GM19025 (cell line): Measurements from ENCODE around the gene PLTP.
"Not testable (repeated sequence)": the region's sequence is repeated elsewhere in the genome, so short reads cannot be mapped to it uniquely, and the experiment has no call there.

Source experiments
- ATAC-seq: cut with Tn5 transposase; IDR thresholded peaks from one replicate; pipeline ENCODE4 v1.9.1; 2021; ENCODE audit warnings: mild to moderate bottlenecking, low read depth, moderate library complexity; ENCODE audit not compliant: unreplicated experiment

Gene PLTP

DNA sequence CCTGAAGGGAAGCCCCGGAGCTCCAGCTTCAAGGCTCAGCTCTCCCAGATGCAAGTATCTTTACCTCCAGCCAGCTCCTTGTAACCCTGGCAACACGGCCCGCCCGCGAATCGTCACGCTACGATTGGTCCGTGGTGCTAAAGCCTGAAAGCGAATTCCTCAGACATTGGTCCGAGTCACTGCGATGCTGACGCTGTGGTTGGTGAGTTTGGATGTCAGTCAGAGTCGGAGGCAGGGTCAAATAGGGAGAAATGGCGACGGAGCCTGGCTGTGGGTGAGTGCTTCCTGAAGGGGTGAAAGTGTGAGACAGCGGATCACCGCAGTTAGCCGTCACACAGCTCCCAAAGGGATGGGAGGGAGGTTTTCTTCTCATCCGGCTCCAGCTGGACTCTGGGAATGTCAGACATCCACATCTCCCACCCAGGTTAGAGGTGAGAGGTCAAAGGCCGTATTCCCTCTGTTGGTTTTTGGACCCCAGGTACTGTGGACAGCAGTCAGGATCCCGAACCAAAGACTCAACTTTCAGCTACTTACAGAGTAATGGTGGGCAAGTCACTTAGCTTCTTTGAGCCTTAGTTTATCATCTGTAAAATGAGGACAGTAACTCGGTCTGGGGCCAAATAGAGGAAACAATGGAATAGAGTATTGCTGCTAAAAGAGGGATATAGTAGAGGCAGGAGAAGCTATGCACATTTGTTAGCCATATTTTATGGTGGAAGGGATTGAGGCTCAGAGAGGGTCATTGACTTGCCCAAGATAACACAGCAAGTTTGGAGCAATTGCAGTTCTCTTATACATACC lies 30.8 kb downstream of the PLTP start, which contains the start of gene ZSWIM1:
TSS of gene ZSWIM1 (plus strand) at position 240 of the 801 bp plus-strand sequence. CDS start 1,366 bp downstream, outside the sequence.
- ATAC-seq: peak; percentile 98

DNA sequence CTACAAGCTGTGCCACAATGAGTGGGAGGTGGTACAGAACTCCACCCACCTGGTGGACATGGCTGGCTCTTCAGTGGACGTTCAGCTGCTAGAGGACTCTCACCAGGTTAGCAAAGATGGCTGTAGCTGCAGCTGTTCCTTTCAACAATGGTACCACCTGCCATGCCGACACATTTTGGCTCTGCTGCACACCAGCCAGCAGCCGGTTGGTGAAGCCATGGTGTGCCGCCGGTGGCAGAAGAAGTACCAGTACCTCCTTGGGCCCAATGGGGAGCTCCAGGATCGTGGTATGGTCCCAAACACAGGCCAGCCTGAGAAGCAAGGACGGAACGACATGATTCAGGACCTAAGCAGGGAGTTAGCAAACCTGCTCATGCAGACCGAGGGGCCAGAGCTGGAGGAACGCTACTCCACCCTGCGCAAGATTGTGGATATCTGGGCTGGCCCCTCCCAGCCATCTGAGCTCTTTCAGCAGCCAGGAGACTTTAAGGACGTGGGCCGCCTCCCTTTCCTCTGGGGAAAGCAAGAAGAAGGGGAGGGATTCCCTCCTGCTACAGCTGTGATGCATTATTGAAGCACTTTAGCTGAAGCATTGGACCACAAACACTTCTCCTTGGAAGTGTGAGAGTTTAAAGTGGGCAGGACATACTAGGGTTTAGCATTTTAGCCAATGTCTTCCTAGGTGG lies 33.7 kb downstream of the PLTP start:
- no peak for ATAC-seq

DNA sequence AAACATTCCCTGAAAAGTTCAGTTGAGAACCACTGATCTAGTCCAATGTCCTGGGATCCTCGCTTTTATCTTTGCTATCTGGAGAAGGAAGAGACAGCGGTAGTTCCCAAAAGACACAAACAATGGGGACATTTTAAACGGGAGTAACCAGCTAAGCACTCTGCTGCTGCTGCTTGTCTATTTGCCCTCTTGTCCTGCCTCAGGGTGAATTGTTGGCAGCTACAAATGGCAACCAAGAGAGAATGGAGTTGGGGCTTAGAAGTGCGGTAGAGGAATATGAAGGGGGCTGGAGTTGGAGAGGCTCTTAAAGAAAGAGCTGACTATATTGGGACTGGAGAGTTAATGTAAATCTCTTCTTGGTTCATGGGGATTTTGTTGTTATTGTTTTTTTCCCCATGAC lies 37.4 kb downstream of the PLTP start:
- ATAC-seq: no peak

DNA sequence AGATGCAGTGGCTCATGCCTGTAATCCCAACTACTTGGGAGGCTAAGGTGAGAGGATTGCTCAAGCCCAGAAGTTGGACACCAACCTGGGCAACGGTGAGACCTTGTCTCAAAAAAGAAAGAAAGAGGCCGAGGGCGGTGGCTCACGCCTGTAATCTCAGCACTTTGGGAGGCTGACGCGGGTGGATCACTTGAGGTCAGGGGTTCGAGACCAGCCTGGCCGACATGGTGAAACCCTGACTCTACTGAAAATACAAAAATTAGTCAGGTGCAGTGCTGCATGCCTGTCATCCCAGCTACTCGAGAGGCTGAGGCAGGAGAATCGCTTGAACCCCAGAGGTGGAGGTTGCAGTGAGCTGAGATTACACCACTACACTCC lies 37.9 kb downstream of the PLTP start:
- ATAC-seq: not testable (repeated sequence)

DNA sequence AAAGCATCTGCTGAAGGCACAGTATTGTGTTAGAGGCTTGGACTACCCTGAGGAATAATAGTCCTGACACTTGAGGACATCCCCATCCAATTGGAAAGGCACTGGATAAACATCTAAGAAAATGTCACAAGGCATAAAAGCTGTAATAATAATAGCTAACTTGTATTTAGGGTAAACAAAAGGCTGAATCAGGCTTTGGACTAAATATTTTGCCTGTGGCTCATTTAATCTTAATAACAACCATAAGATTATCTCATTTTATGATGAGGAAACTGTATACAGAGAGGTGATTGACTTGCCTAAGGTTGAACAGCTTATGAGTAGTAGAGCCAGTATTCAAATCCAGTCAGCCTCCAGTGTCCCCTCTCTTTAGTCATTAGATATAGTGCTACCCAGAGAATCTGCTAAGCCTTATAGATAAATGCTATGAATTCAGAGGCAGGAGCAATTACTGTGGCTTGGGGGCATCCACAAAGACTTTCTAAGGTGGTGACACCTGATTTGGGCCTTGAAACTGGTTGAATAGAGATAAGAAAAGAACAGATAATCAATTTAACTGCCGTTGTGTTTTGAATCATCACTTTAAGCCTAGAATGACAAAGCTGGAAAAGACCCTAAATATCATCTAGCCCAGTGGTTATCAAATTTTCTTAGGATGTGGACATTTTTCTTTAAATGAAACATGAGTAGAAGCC lies 38.4 kb downstream of the PLTP start:
- ATAC-seq: no peak

DNA sequence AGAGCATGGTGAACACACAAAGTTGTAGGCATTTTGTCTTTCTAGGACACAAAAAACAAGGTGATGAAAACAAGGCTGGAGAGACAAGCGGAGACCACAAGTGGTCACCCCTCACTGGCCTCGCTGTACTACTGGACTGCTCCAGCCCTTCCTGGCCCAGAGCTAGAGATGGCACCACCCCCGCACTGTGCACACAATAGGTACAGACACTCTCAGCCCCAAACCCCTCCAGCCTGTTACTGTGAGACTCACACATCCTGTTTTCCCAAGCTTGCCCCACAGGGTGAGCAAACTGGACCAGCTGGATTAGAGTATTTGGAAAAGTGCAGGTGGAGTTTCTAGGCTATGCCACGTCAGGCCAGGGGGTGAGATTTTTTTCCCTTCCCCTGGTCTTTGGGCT lies 39.3 kb downstream of the PLTP start:
- no peak for ATAC-seq

DNA sequence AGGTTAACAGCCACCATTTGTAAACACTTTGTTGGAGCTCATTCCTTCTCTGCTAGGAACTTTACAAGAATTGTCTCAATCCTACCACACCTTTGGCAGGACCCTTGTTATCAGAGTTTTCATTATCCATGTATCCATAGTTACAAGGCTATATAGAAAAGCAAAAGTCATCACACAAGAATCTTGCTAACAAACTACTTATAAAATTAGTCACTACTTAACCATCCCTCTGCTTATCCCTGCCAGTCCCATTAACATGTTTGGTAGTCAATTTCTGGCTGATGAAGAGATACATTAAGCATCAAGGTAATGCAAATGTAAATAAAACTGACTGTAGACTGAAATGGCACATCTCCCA lies 44.2 kb downstream of the PLTP start:
- no peak for ATAC-seq

DNA sequence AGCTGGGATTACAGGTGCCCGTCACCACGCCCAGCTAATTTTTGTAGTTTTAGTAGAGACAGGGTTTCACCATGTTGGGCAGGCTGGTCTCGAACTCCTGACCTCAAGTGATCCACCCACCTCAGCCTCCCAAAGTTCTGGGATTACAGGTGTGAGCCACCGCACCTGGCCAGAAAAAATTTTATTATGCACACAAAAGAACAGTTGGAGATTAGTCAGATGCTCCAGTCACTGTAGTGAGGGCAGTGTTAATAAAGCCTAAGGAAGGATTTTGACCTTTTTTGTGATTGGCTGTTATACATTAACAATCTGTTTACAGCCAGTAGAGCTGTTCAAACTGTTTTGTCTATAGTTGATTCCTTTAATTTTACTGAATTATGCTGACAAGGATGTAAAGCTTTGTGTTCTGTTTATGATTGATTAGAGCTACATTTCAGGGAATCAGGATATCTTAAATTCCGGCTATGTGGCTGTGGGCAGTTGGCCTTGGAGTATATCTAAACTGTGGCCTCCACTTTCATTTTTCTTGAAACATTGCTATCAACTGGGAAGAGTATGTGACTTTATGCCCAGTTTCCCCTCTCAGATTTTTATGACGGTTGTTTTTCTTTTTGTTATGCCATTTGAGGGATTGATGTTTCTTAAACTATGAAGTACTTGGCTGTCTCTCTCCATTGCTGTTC lies 44.7 kb downstream of the PLTP start:
- no peak for ATAC-seq

DNA sequence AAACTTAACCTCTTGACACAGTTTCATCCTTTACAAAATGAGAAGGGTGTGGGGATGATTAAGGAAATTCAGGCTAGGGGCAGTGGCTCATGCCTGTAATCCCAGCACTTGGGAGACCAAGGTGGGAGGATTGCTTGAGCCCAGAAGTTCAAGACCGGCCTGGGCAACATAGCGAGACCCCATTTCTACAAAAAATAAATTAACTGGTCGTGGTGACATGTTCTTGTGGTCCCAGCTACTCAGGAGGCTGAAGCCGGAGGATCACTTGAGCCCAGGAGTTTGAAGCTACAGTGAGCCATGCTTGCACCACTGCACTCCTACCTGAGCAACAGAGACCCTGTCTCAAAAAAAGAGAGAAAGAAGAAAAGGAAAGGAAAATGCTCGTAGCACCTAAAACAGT lies 45.5 kb downstream of the PLTP start:
- no peak for ATAC-seq

DNA sequence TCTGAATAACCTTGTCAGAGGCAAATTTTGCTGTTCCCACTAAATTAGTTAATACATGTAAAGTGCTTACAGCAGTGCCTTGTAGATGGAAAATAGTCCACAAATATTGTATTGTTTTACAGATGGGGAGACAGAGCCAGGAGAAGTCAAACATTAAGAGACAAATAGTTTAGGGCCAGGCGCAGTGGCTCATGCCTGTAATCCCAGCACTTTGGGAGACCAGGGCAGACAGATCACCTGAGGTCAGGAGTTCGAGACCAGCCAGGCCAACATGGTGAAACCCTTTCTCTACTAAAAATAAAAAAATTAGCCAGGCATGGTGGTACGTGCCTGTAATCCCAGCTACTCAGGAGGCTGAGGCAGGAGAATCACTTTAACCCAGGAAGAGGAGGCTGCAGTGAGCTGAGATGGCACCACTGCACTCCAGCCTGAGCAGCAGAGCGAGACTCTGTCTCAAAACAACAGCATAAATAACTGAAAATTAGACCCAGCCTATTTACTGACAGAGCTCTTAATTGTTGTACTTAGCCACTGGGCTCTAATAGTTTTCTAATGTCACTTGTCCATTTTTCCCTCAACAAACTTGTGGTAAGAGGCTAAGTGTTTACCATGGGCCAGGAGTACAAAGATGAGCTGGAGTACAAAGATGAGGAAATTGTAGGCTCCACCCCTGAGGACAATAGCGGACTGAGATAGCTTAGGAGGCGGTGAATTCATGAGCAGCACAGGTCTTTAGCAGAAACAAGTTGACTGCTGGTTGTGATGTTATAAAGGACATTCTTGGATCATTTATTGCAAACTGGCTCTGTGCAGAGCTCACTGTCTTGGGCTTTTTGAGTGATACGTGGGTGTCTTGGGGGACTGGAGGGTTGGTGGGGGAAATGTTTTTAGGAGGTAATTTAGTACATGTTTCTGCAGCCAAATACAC lies 48.1 kb downstream of the PLTP start:
- ATAC-seq: no peak

DNA sequence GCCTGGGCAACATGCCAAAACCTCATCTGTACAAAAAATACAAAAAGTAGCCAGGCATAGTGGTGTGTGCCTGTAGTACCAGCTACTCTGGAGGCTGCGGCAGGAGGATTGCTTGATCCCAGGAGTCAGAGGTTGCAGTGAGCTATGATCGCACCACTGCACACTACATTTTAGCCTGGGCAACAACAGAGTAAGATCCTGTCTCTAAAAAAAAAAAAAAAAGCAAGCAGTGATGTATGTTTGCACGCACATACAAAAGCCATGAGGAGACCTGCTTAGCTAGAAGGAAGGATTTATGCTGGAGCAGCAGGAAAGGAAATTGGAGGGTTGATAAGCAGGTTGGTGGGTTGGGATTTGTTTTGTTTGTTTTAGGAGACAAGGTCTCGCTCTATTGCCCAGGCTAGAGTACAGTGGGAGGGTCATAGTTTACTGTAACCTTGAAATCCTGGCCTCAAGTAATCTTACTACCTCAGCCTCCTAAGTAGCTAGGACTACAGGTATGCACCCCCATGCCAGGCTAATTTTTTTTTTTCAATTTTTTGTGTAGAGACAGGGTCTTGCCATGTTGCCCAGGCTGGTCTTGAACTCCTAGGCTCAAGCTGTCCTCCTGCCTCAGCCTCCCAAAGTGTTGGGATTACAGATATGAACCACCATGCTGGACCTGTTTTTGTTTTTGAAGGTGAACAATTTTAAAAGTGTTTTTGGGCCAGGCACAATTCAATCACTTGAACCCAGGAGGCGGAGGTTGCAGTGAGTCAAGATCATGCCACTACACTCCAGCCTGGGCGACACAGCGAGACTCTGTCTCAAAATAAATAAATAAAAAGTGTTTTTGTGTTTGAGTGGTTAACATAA lies 50.5 kb downstream of the PLTP start:
- no peak for ATAC-seq

DNA sequence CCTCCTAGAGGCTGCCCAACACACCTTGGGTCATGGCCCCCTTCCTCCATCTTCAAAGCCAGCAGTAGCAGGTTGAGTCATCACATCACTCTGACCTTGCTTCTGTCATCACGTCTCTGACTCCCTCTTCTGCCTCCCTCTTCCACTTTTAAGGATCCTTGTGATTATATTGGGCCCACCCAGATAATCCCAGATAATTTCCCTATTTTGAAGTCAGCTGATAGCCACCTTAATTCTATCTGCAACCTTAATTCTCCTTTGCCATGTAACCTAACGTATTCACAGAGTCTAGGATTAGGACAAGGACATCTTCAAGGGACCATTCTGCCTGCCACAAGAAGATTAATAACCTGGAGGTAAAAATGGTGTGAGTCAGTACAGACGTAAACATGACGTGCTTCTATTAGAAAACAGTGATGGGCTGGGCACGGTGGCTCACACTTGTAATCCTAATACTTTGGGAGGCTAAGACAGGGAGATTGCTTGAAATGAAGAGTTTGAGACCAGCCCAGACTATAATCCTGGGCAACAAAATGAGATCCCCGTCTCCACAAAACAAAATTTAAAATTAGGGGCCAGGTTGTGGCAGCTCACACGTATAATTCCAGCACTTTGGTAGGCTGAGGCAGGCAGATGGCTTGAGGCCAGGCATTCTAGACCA lies 51.3 kb downstream of the PLTP start:
- no peak for ATAC-seq

DNA sequence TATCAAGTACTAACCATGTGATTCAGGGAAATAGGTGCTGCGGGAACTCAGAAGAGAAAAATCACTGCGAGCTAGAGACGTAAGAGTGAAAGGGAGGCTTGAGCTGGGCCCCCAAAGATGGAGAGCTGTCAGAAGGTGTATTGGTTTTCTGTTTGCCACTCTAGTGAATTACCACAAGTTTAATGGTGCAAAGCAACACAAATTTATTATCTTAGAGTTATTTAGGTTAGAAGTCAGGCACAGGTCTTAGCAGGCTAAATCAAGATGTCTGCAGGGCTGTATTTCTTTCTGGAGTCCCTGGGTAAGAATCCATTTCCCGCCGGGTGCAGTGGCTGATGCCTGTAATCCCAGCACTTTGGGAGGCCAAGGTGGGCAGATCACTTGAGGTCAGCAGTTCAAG lies 52.0 kb downstream of the PLTP start:
- ATAC-seq: no peak

DNA sequence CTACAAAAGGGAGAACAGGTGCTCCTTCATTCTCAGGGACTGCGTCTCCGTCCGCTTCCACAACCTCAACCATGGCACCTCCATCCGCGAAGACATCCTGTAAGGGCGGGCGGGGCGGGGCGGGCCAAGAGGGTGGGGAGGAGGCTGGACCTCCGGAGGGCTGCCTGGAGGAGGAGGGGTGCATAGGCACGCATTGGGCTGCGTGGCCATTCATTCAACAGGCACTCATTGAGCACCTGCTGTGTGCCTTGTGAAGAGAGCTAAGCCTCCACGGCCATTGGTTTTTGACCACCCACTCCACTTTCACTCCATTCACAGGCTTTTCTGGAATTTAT lies 54.1 kb downstream of the PLTP start:
- peak; percentile 7 for ATAC-seq

DNA sequence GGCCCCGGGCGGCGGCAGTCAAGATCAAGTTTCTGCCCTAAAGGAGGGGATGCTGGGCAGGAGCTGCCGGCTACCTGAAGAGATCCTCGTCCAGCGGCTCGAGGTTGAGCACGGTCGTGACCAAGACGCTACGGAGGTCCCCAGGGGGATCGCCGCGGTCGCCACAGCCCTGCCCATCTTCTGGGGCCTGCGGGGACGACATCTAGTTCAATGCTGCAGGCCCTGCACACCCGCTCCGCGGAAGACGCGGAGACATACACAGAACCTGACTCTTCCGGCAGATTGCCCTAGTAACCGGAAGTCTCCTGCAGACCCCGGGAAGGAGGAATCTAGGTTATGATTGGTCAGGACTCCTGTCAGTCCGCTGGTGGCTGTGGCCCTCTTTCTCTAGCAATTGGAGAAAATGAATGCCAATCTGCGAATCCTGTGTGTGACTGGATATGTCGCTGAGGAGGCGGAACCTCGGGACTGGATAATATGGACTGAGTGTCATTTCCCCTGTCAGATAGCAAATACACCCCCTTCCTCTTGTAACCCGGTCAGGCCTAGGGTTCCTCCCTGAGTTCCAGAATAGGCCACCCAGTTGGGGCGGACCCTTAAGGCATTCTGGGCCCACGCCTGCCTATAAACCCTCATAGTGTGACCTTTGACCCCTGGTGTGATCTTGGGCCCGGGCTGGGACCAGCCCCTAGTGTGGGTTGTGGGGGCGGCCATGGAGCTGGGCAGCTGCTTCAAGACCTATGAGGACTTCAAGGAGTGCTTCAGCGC lies 54.7 kb downstream of the PLTP start, which contains the start of the genes ACOT8 and ZSWIM3:
TSS of gene ACOT8 (minus strand) at position 279 of the 768 bp plus-strand sequence. CDS start at position 202, 77 bp downstream.
TSS of gene ZSWIM3 (plus strand) at position 501 of the 768 bp plus-strand sequence. CDS start at position 713, 212 bp downstream.
- peak; percentile 98 for ATAC-seq

DNA sequence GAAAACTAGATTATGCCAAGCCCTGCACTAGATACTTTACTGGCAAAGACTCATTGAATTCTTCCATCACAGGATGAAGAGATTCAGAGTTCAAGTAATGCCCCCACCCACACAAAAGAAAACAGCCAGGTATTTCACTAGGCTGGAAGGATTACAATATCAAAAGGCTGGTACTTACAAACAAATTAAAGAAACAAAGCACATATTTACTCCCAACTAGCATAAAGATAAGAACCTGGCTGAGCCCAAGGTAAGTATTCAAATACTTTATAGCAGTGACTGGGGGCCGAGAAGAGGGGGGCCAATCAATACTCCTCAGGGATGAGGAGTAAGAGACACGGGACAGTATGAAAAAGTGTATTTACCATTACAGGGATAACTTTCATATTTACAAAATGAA lies 58.5 kb downstream of the PLTP start:
- ATAC-seq: no peak

DNA sequence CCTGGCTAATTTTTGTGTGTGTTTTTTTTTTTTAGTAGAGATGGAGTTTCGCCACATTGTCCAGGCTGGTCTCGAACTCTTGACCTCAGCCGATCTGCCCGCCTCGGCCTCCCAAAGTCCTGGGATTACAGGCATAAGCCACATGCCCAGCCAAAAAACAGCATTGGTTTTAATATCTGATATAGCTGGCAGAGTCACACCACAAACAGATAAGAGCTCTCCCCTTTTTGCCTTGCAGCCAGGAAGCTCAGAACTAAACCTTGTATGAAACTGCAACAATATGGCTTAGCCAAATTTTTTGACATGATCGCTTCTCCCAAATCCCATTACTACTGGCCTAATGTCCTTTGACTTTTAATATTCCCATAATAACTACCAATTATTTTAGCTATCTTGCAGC lies 59.6 kb downstream of the PLTP start:
- ATAC-seq: no peak

DNA sequence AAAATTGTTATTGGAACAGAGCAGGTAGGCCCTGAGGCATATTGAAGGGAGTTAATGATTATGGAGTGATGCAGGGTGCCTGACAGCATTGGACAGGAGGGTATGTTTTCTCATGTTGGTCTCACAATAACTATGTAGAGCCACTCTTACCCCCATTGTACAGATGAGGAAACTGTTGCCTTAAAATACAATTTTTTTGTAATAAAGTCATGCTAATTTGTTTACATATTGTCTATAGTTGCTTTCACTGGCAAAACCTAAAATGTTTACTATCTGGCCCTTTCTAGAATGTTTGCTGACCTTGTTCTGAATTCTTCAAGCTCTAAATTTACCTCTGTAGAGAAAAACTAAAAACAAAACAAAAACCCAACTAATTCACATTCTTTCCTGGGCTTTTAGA lies 60.5 kb downstream of the PLTP start:
- no peak for ATAC-seq
